T-helper 1 cell treated with Interleukin-12 subunit alpha and Interleukin-12 subunit beta and Interleukin-4 antibody, amounts not matched to agents 30 ng/mL and 1 ng/mL, for 36 hours (primary cell): Measurements from ENCODE around the gene TRAM2. TPM values are rescaled to one million over a fixed set of nuclear protein-coding genes. Genes with fewer than 3 reads are reported as not detected.

Experiments used
- intact Hi-C: fragments of 100-400 bp; cut with micrococcal nuclease; formaldehyde crosslinking; loops from one replicate; pipeline ENCODE4 v1.15.1; 2024
- total RNA-seq: library from RNA; stranded (reverse); gene quantifications from 2 replicates; pipeline ENCODE4 v1.2.3, GENCODE V29; 2022

TRAM2 gene
- 13.2 and 13.7 TPM in 2 replicates for total RNA-seq

DNA sequence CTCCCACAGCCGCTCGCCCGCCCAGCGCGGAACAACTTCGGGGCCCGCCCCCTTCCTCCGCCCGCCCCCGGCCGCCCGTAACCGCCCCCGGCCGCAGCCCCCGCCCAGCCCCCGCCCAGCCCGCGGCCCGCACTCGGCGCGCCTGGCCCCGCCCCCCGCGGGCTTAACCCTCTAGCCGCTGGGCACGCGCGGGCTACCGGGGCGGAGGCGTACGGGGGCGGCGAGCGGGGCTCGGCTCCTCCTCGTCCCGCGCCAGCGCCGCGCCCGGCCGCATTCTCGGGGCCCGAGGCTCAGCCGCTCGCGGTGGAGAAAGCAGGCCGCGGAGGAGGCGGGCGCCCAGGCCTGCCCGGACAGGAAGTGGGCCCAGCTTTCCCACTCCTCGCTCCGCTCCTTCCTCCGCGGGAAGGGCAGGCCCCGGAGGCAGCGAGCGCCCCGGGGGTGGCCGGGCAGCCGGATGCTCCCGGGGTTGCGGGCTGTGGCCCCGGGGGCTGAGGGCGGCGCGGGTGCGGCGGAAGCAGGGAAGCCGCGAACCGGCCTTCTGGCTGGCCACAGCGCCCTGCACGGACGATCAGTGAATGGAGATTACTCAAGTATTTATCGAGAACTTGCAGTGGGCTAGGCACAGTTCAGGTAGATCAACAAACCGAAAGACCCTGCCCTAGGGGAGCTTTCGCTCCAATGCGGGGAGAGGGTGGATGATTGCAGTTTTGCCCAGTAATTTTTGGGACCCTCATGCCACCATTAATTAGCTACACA, at the start of gene TRAM2:
TSS of gene TRAM2 (minus strand) at position 39 of the 756 bp plus-strand sequence. CDS start 145 bp downstream, outside the sequence.
- intact Hi-C loops = loop anchor here (1.0 to 10.0 kb wide), 10 partner anchors 75 to 1216 kb away; partner anchors contain the start of genes EFHC1, ELOVL5, GSTA4 and MCM3

DNA sequence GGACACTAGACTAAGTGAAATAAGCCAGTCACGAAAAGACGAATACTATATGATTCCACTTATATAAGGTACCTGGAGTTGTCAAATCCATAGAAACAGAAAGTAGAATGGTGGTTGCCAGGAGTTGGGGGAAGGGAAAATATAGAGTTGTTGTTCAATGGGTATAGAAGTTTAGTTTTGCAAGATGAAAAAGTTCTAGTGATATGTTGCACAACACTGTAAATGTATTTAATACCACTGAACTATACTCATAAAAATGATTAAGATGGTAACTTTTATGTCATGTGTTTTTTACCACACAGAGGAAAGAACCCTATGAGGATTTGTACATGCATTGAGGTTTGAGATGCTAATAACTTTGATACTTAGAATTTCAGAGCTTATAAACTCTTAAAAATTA, 46.0 kb upstream of the TRAM2 start:
- intact Hi-C loops = no loop called here

GRCh38 chr6:52621631-52622030, 44.8 kb upstream of the TRAM2 start:
- intact Hi-C loops = no loop called here

DNA sequence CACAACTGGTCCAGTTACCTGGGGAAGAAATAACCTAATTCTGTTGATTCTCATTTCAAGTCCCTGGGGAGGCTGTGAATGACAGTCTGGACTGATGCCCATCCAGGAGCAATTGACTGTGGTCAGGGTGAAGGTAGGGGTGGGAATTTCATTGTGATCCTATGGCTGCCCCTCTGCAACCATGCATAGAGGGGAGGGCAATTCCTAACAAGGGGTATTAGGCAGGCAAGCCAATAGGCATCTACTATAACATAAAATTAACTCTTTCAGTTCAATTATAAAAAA, 44.0 kb upstream of the TRAM2 start:
- intact Hi-C loops = no loop called here

- intact Hi-C loops = no loop called here
Observed at GRCh38 chr6:52620055-52620905, 43.4 kb upstream of the TRAM2 start.

DNA sequence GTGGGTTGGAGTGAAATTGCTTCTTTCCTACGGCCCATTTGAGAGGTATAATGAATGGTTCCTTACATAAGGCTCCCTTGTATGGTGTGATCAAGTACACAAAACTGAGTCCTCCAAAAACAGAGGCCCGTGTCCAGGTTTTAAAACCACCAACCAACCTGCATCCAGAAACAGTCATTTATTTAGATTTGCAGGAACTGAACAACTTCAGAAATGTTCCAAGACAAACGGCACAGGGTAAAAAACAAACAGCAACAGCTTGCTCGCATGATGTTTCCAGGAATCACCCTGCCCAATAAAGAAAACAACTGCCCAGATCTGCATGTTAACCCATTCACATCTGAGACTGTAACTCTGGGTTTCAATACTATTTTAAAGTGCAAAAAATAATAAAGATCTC, 40.2 kb upstream of the TRAM2 start:
- intact Hi-C loops = no loop called here

DNA sequence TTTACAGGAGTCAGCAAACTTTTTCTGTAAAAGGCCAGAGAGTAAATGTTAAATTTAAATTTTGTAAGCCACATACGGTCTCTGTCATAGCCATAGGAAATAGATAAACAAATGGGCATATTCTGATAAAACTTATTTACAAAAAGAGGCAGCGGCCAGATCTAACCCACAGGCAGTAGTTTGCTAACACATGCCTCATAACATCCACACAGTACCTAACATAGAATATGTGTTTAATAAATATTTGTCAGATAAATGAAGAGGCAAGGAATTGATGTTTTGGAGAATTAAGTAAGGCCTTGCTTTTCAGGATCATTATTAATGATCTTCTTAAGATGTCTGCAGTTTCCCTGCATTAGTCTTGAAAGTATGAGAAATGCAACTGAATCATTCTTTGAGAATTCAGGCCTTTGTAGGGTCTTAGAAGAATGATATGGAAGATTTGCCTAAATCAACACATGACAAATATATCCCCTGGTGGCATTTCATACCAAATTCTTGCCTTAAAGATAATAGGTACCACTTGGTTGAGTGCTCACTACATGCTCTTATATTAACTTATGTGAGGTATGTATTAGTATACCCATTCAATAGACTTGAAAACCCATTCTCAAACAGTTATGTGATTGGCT, 39.3 kb upstream of the TRAM2 start:
- intact Hi-C loops = no loop called here

GRCh38 chr6:52612336-52613054, 35.6 kb upstream of the TRAM2 start:
- intact Hi-C loops = no loop called here

DNA sequence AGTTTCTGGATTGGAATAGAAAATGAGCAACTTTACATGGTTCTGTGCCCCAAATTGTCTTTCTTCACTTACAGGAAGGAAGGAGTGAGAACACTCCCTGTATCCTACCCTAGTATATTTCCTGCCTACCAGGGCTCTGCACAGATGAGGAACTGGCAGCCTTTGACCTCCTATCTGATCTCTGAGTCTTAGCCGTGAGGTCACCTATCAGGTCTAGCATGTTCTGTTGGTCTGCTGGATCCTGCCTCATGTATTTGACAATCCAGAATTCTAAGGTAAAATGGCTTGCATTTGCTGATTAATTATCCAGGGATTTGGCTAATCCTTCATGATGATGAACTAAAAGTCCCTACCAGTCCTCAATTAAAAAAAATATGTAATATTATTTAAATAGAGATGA, 35.0 kb upstream of the TRAM2 start:
- intact Hi-C loops = no loop called here

GRCh38 chr6:52610745-52611355, 34.0 kb upstream of the TRAM2 start:
- intact Hi-C loops = no loop called here

DNA sequence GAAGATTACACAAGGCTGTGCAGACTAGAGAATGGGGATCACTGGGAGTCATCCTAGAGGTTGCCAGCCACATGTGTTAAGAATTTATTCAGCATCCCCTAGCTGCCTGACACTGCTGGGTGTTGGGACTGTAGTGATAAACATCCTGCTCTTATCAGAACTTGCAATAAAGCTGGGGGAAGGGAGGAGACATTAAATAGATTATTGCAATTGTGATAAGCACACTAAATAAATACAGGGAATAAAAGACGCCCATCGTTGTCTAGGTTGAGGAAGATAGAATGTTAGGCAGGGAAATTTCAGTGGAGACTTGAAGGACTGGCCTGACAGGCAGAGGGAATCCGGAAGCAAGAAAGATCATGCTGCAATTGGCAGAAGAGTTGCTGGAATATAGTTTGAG, 33.2 kb upstream of the TRAM2 start:
- intact Hi-C loops = no loop called here

DNA sequence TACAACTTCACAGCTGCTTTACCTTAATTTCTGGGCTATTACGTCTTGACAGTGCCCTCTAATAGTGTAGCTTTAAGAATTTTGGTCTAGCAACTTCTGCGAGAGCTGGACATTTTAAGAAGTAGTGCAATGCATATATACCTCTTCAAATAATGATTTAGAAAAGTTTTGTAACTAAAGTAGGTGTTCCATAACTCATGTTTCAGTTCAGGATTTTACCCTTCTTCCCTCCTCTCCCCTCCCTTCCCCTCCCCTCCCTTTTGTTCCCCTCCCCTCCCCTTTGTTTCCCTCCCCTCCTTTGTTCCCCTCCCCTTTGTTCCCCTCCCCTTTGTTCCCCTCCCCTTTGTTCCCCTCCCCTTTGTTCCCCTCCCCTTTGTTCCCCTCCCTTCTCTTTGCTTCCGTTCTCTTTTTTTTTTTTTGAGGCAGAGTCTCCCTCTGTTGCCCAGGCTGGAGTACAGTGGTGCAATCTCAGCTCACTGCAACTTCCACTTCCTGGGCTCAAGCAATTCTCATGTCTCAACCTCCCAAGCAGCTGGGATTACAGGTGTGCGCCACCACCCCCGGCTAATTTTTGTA, 28.8 kb upstream of the TRAM2 start:
- intact Hi-C loops = no loop called here

DNA sequence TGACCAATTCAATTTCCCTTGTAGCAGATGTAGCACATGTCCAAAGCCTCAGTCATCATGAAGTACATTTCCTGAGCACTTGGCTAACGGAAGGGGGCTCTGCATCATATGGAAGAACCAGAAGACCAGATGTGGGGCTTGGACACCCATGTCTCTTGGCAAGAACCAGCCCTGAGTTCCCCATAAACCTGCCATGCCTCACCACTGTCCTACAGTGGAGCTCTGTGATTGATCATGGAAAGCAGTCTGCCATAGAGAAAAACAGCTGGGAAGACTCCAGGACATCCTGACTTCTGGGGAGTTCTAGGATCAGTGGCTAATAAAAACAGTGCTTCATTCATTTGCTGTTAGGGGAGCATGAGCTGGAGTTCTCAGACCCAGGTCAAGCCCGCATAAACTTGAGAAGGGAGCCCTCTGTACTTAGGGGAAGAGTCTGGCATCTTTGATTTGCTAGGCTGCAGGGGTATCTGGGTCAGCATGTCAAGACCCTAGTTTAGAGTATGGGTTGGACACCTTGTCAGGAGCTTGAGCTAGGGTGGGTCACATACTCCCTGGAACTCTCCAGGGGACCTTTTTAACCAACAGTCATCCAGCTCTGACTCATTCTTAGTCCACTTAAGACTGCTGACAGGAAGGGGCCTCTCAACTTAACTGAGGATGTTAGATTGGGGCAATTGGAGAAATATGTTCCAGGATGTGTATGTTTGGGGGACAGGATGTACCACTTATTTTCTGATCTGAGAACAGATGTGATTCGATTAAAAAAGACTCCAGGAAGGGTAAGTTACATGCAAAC, 26.3 kb upstream of the TRAM2 start:
- intact Hi-C loops = no loop called here

DNA sequence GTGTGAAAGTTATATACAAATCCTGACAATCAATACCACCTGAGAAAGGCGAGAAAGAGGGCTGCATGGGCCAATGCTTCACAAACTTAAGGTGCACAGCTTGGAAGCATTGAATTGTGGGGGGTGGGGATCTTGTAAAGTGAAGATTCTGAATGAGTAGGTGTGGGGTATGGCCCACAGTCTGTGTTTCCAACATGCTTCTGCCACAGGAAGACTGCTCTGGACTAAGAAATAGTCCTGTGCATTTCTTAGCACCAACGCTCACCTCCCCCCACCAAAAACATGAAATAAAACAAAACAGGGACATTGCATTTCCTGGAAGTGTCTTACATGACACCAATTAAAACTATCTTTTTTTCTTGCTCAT, 21.9 kb upstream of the TRAM2 start:
- intact Hi-C loops = loop anchor here (1.0 kb wide), 1 partner anchor 183 kb away; no protein-coding TSS in a partner anchor

DNA sequence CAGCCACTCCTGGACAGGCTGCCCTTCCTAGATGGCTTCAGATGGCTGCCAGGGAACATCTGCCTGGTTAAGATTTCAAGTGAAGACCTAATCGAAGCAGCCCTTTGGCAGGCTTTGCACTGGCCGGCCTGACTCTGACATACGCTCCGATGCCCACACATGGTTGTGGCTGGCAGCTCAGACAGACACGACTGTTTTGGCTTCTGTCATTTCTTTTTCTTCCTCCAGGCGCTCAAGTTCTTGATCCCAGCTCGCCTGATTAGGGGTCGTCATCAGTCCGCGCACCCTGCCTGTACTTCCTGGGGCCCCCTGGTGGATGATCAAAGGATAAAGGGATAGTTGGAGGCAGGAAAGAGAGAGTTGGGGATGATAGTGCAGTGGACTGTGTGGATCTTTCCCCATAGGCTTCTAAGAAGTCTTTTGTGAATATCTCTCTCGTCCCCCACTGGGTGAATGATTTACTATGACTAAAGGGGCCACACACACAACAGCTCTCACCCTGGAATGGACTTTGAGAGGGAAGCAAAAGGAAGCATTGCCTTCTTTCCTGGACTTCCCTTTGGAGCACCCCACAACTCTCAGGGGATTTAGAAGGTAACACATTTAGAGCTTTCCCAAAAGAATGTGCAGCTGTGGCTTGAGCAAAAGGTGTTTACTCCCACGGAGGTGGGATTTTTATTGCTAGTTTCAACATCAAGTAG, 21.4 kb upstream of the TRAM2 start:
- intact Hi-C loops = loop anchor here (1.0 kb wide), 1 partner anchor 182 kb away; no protein-coding TSS in a partner anchor

- intact Hi-C loops = loop anchor here (1.0 kb wide), 1 partner anchor 181 kb away; no protein-coding TSS in a partner anchor
Observed at GRCh38 chr6:52597738-52598122, 20.9 kb upstream of the TRAM2 start.

- intact Hi-C loops = no loop called here
Observed at GRCh38 chr6:52596371-52597028, 19.6 kb upstream of the TRAM2 start.

DNA sequence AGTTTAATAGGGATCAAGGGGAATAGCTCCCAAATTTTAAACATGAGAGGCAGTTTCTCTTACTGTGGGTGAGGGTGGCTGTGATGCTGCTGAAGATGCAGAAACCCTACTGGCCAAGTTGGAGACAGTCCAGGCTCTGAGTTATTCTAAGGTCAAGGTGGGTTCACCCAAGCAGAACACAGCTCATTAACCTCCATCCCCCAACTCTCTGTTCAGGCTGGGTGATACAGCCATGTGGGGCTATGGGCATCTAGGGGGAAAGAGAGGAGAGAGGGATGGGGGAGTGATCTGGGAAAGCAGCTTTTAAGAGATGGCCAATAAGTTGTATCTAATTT, 18.9 kb upstream of the TRAM2 start:
- intact Hi-C loops = no loop called here
